Left colon (tissue), 2 donors: ENCODE measurements around the gene ASPG. TPM values are rescaled to one million over a fixed set of nuclear protein-coding genes. Genes with fewer than 3 reads are reported as not detected.
A peak's percentile ranks its signal among the peaks of the same experiment; 100 is the strongest.

Experiments used
- ATAC-seq: fragments of 200-7000 bp; cut with Tn5 transposase; one replicate; pipeline ENCODE4 v1.9.1; 2020; ENCODE audit warnings: mild to moderate bottlenecking, moderate library complexity
- DNase-seq, 2 donors: peaks; one replicate each; pipeline ENCODE4 v3.0.0-alpha.2; 2020
- intact Hi-C, 2 donors: fragments of 100-400 bp; cut with DNase I in 1 of 2; cut with micrococcal nuclease in 1 of 2; formaldehyde crosslinking; loops; one replicate each; pipeline versions ENCODE4 v1.11.2 to v1.14.0; 2022; cut with DNase I, micrococcal nuclease
- total RNA-seq, 2 donors: library from RNA; stranded (reverse); fragmentation: NEBNext Ultra II Directional; extraction: Animal tissue kit (Norgen Biotek cat#: 25700); gene quantifications; one replicate each; pipeline ENCODE4 v1.2.1, GENCODE V29; 2021
- donor health status: DM: no; HTN: no; CAD: no.
- donor health status: DM: yes; HTN: yes; CAD: no.

Gene ASPG
- total RNA-seq, 2 donors from 2014 or later: 9.4 to 60.8 TPM

- intact Hi-C loops: no loop called here
- DNase-seq: peak in 1 of 2 donors; percentile 21
- ATAC-seq: no peak
These were observed 26.6 kb downstream of the ASPG start for GRCh38 chr14:104112113-104112505.

GRCh38 chr14:104112609-104113571, 27.4 kb downstream of the ASPG start:
- intact Hi-C loops: no loop called here
- ATAC-seq (no peak), DNase-seq (peak; percentile 5 to 28)

DNA sequence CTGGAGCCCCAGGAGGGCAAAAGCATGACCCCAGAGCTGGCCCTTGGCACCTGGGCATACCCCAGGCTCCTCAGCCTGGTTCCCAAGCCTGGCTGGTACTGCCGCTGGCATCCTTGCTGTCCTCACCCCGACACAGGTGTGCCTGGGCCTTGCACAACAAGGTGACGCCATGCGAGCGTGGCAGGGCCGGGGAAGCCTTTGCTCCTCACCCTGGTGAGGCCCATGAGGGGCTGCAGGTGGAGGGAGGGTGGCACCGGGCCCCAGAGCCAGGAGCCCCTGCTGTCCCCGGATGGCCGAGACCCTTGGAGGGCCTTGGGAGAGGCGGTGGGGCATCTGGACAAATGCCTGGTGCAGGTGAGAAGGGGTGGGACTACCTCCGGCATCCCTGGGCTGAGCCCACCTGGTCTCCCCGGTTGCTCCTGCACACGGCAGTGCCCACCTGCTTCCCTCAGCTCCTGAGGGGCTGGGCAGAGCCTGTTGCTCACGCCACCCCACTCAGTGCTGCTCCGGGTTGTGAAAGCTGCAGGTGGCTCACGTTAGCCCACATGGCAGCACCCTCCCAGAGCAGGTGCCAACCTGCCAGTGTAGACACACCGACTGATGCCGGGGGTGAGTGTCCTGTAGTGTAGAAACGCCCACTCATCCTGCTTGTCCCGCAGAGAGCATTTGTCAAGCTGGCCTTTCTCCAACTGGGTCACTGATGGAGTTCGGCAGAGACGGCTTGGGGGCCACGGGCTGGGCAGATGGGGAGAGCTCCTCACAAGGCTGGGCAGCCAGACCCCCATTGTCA, 28.3 kb downstream of the ASPG start:
- DNase-seq: peak in 1 of 2 donors; percentile 23
- no peak for ATAC-seq
- intact Hi-C loops: no loop called here

DNA sequence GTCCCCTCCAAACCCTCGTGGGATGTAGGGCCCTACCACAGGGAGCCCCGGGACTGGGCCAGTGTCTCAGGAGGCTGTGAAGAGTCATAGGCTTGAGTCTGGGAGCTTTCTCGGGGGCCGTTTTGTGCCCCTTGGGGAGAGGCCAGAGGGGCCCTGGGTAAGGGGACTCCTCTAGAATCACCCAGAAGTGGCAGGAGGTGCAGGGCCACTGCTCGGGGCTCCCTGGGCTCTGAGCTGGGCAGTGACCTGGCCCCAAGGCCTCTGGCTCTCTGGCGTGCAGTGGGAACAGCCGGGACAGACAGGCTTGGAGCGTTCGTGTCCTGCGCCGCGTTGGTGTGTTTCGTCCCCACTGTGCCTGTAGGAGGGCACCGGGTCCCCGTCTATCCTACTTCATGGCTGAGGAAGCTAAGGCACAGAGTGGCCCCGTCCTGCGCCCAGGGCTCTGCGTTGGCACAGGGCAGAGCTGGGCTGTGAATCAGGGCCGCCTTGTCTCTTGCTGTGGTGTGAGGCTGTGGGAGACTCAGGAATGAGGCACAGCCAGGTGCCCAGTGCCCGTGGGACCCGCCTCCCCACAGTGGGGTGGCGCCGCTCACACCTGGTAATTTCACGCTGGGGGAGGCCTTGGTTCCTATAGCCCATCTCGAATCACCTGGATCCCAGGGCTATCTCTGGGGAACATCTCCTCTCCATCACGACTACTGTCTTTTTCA, 29.1 kb downstream of the ASPG start:
- ATAC-seq (no peak), DNase-seq (peak; percentile 6 to 23)
- intact Hi-C loops: no loop called here

DNA sequence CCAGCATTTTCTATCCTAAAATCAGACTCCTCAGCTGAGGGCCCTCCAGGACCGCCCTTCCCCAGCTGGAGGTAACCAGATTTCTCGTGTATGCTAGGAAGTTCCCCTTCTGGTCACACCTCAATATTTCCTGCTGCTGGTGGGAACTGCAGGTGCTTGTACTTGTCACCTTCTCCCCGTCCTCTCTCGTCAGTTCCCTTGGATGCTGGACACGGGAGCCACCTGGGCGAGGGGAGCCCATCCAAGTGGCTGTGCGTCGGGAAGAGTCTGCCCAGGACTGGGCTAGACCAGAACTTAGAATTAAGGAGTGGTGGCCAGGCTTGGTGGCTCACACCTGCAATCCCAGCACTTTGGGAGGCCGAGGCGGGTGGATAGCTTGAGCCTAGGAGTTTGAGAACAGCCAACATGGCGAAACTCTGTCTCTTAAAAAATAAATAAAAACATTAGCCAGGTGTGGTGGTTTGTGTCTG, 29.7 kb downstream of the ASPG start:
- intact Hi-C loops: no loop called here
- peak in 1 of 2 donors; percentile 23 for DNase-seq

DNA sequence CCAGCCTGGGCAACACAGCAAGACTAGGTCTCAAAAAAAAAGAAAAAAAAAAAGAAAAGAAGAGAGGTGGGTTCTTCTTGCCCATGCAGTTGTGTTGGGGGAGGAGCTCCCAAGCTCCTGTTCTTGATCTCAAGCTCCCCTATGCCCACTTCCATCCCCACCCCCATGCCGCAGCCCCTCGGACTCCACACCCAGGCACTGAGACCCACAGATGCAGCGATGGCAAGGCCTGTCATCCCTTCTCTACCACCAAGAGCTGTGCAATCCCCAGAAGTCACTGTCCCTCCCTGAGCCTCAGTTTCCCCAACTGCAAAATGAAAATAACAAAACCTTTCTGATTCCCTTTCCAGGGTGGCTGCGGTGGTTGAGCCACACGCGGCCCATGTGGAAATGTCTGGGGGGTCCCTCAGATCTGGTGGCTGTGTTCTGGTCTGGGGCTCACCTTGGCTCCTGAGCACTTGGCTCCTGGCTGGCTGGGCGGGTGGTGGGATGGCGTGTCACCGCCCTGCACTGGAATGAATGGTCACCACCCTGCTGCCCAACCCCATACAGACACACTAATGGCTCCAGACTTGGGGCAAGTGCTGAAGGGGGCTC, 30.3 kb downstream of the ASPG start:
- intact Hi-C loops: no loop called here
- peak; percentile 18 for ATAC-seq
- peak in 1 of 2 donors; percentile 28 for DNase-seq

More for the DNA sequence above, 29.7 kb downstream of the ASPG start:
- no peak for ATAC-seq

- intact Hi-C loops: no loop called here
- ATAC-seq (peak; percentile 28), DNase-seq (peak; percentile 44 to 56)
These were observed 30.8 kb downstream of the ASPG start for GRCh38 chr14:104116288-104116755.

- intact Hi-C loops: no loop called here
- DNase-seq (peak; percentile 69 to 76), ATAC-seq (peak; percentile 81)
These were observed 31.3 kb downstream of the ASPG start for GRCh38 chr14:104116756-104117340.

DNA sequence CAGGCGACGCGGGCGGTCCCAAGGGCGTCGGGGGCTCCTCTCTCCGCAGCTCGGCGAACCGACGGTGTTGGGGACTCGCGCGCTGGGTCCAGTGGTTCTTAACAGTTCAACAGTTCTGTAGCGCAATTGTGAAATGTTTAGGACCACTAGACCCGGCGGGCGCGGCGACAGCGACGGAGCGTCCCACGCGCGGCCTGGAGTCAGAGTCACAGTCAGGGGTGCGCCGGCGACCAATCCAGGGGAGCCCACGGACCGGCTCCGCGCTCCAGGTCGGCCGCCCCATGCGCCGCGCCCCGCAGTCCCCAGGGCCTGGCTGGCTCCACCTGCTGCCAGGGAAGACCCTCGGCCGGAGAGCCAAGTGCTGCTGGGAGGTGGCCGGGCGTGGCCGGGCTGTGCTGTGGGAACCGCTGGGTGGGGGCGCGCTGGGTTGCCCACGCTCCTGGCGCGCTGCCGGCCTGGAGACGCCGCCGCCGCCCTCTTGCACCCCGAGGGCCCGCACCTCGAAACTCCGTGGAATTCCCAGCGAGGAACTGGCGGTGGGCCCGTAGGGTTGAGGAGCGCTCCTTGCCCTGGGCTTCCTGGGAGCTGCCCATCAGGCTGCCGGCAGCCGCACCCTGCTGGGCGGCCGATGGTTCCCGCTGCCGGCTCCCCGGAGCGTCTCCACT, 32.0 kb downstream of the ASPG start:
- ATAC-seq: peak; percentile 54
- DNase-seq: peak; percentile 27 to 35
- intact Hi-C loops: no loop called here

GRCh38 chr14:104118006-104118844, 32.7 kb downstream of the ASPG start:
- ATAC-seq (no peak), DNase-seq (peak; percentile 36 to 45)

GRCh38 chr14:104119119-104119487, 33.6 kb downstream of the ASPG start:
- DNase-seq: peak; percentile 1 to 23
- ATAC-seq: no peak
- intact Hi-C loops: no loop called here

More at GRCh38 chr14:104118006-104118844, 32.7 kb downstream of the ASPG start:
- intact Hi-C loops: no loop called here

- peak in 1 of 2 donors; percentile 24 for DNase-seq
- intact Hi-C loops: no loop called here
- ATAC-seq: no peak
These were observed 34.2 kb downstream of the ASPG start for GRCh38 chr14:104119488-104120251.

DNA sequence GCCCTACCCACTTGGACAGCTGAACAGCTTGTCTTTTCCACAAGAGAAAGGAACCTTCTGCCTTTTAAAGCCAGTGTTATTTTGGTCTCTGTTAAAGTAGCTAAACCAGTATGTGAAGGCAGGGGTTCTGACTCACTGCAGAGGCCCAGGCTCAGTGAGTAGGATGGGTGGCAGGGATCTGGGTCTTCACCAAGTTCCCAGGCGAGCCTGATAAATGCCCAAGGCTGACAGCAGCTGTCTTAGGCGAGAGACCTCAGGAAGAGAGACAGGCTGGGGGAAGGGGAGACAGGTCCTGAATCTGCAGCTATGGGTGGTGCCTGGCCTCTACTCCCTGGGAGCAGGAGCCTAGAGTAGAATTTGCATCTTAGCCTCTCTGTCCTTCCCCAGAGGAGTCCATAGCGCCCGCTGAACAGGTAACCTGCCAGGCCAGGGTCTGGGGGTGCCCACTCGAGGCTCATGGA, 34.8 kb downstream of the ASPG start:
- intact Hi-C loops: no loop called here
- ATAC-seq: no peak
- no peak for DNase-seq

DNA sequence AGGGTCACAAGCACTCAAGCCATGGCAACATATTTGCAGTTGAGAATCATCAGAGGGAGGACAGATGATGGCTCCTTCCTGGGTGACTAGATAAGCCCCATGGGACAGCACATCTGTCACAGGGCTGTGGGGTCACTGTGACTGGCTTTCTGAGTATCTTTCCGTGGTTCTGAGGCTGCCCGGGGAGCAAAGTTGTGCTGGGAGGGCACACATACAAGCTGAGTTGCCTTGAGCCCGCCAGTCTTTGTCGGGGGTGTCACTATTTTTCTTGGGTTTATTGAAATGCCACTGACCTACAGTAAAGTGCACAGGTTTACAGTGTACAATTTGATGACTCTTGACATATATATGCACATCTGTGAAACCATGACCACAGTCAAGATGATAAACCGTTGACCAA, 35.6 kb downstream of the ASPG start:
- DNase-seq (no peak), ATAC-seq (no peak)
- intact Hi-C loops: no loop called here

GRCh38 chr14:104123879-104124278, 38.4 kb downstream of the ASPG start:
- ATAC-seq: no peak

GRCh38 chr14:104125011-104125410, 39.5 kb downstream of the ASPG start:
- ATAC-seq (no peak), DNase-seq (no peak)
- intact Hi-C loops: no loop called here

More at GRCh38 chr14:104123879-104124278, 38.4 kb downstream of the ASPG start:
- intact Hi-C loops: no loop called here
- no peak for DNase-seq
